ENCODE measurements around the gene BEST1.

BEST1 gene

GRCh38 chr11:61980783-61981541 lies 30.8 kb downstream of the BEST1 start:
- Histone ChIP-seq H3K27ac (ENCODE audit: low read depth, low read length) (no peak overlapping the region), H3K9me3 (ENCODE audit: control insufficient read depth, insufficient read depth, low read length) (0 out of 2 replicates have a peak, but pooled peaks cover 1% of the 10 kb centered on the region), H4K20me1 (ENCODE audit: control insufficient read depth, insufficient read depth, low read depth, low read length) (no peaks in the 10 kb centered on the region), H3K9me2 (replicated peaks; ENCODE audit: control insufficient read depth, low read length) (no peaks in the 10 kb centered on the region), H3F3A (ENCODE audit: control insufficient read depth, insufficient read depth) (no peaks in the 10 kb centered on the region), H3K4me3 (ENCODE audit: low read length) (no peak overlapping the region), H3K27me3 (ENCODE audit: control insufficient read depth, low read length) (no peaks in the 10 kb centered on the region), H3K79me2 (ENCODE audit: control insufficient read depth, low read length) (no peaks in the 10 kb centered on the region), H3K4me1 (ENCODE audit: control insufficient read depth, low read length) (peaks cover 6% of the 10 kb centered on the region), H3K36me3 (ENCODE audit: control insufficient read depth, low read length) (no peaks in the 10 kb centered on the region), H3K4me2 (ENCODE audit: low read length) (no peak overlapping the region)
- no peak for TF ChIP-seq EZH2phosphoT487 (IDR thresholded peaks at IDR 0.05; ENCODE audit: borderline replicate concordance, low read length)

- H3K4me3 ChIP-seq (ENCODE audit: low read length): no peak overlapping the region
- H3K27me3 ChIP-seq (ENCODE audit: control insufficient read depth, low read length): no peaks in the 10 kb centered on the region; the same call in 1 of the 2 replicates
- no peaks in the 10 kb centered on the region for H3F3A ChIP-seq (ENCODE audit: control insufficient read depth, insufficient read depth)
- H3K4me1 ChIP-seq (ENCODE audit: control insufficient read depth, low read length): peaks cover 6% of the 10 kb centered on the region
- H3K9me3 ChIP-seq (ENCODE audit: control insufficient read depth, insufficient read depth, low read length): peaks cover 5% of the 10 kb centered on the region; the same call in 1 of the 2 replicates
- TF ChIP-seq CTCF (IDR thresholded peaks at IDR 0.05; ENCODE audit: low read depth, low read length, poor library complexity, severe bottlenecking) (no peak), EZH2phosphoT487 (IDR thresholded peaks at IDR 0.05; ENCODE audit: borderline replicate concordance, low read length) (no peak)
- no peaks in the 10 kb centered on the region for H4K20me1 ChIP-seq (ENCODE audit: control insufficient read depth, insufficient read depth, low read depth, low read length)
- H3K27ac ChIP-seq (ENCODE audit: low read depth, low read length): no peak overlapping the region
- no peaks in the 10 kb centered on the region for H3K79me2 ChIP-seq (ENCODE audit: control insufficient read depth, low read length)
- H3K4me2 ChIP-seq (ENCODE audit: low read length): no peak overlapping the region
- H3K36me3 ChIP-seq (ENCODE audit: control insufficient read depth, low read length): no peaks in the 10 kb centered on the region
- H3K9me2 ChIP-seq (replicated peaks; ENCODE audit: control insufficient read depth, low read length): no peaks in the 10 kb centered on the region
Observed at GRCh38 chr11:61983419-61983818, 33.3 kb downstream of the BEST1 start.

GRCh38 chr11:61985869-61986268 lies 35.7 kb downstream of the BEST1 start:
- Histone ChIP-seq H3K27ac (ENCODE audit: low read depth, low read length) (no peak overlapping the region), H3K27me3 (ENCODE audit: control insufficient read depth, low read length) (peaks cover 2% of the 10 kb centered on the region; the same call in 1 of the 2 replicates), H4K20me1 (ENCODE audit: control insufficient read depth, insufficient read depth, low read depth, low read length) (no peaks in the 10 kb centered on the region), H3K4me1 (ENCODE audit: control insufficient read depth, low read length) (peaks cover 14% of the 10 kb centered on the region), H3K36me3 (ENCODE audit: control insufficient read depth, low read length) (no peaks in the 10 kb centered on the region), H3F3A (ENCODE audit: control insufficient read depth, insufficient read depth) (no peaks in the 10 kb centered on the region), H3K79me2 (ENCODE audit: control insufficient read depth, low read length) (no peaks in the 10 kb centered on the region), H3K4me2 (ENCODE audit: low read length) (no peak overlapping the region), H3K4me3 (ENCODE audit: low read length) (no peak overlapping the region), H3K9me3 (ENCODE audit: control insufficient read depth, insufficient read depth, low read length) (peaks cover 5% of the 10 kb centered on the region; the same call in 1 of the 2 replicates), H3K9me2 (replicated peaks; ENCODE audit: control insufficient read depth, low read length) (no peaks in the 10 kb centered on the region)
- no peak for TF ChIP-seq CTCF (IDR thresholded peaks at IDR 0.05; ENCODE audit: low read depth, low read length, poor library complexity, severe bottlenecking)
- no peak for TF ChIP-seq EZH2phosphoT487 (IDR thresholded peaks at IDR 0.05; ENCODE audit: borderline replicate concordance, low read length)

- TF ChIP-seq CTCF (IDR thresholded peaks at IDR 0.05; ENCODE audit: low read depth, low read length, poor library complexity, severe bottlenecking) (no peak), EZH2phosphoT487 (IDR thresholded peaks at IDR 0.05; ENCODE audit: borderline replicate concordance, low read length) (no peak)
- Histone ChIP-seq H3K27ac (ENCODE audit: low read depth, low read length) (no peak overlapping the region), H3K27me3 (ENCODE audit: control insufficient read depth, low read length) (peaks cover 4% of the 10 kb centered on the region; the same call in 1 of the 2 replicates)
Observed at GRCh38 chr11:61994981-61995380, 44.8 kb downstream of the BEST1 start.

More at GRCh38 chr11:61994981-61995380, 44.8 kb downstream of the BEST1 start:
- no peaks in the 10 kb centered on the region for H3K36me3 ChIP-seq (ENCODE audit: control insufficient read depth, low read length)
- no peak overlapping the region for H3K4me3 ChIP-seq (ENCODE audit: low read length)
- H3K79me2 ChIP-seq (ENCODE audit: control insufficient read depth, low read length): no peaks in the 10 kb centered on the region
- no peak overlapping the region for H3K4me2 ChIP-seq (ENCODE audit: low read length)
- H3K9me2 ChIP-seq (replicated peaks; ENCODE audit: control insufficient read depth, low read length): no peaks in the 10 kb centered on the region
- H3K9me3 ChIP-seq (ENCODE audit: control insufficient read depth, insufficient read depth, low read length): no peaks in the 10 kb centered on the region
- no peaks in the 10 kb centered on the region for H4K20me1 ChIP-seq (ENCODE audit: control insufficient read depth, insufficient read depth, low read depth, low read length)
- peaks cover 7% of the 10 kb centered on the region for H3K4me1 ChIP-seq (ENCODE audit: control insufficient read depth, low read length)
- H3F3A ChIP-seq (ENCODE audit: control insufficient read depth, insufficient read depth): no peaks in the 10 kb centered on the region

Measured in DOHH2 (cell line).